Type B pancreatic cell (in vitro differentiated cells): Measurements from ENCODE around the gene TRAF7. TPM values are rescaled to one million over a fixed set of nuclear protein-coding genes. Genes with fewer than 3 reads are reported as not detected.

Experiments used
- DNase-seq: peaks from one replicate; pipeline ENCODE4 v3.0.0; 2021; ENCODE audit warnings: mixed read lengths; ENCODE audit not compliant: unreplicated experiment; ENCODE audit errors: extremely low spot score
- H3K27ac Mint-ChIP-seq: 2 replicates; pipeline ENCODE4 v1.8.0; 2021; ENCODE audit warnings: mild to moderate bottlenecking, mixed read lengths
- H3K27me3 Mint-ChIP-seq: 2 replicates; pipeline ENCODE4 v1.8.0; 2021; ENCODE audit warnings: mixed read lengths
- H3K36me3 Mint-ChIP-seq: 2 replicates; pipeline ENCODE4 v1.8.0; 2021; ENCODE audit warnings: mixed read lengths
- H3K4me1 Mint-ChIP-seq: one replicate; pipeline ENCODE4 v1.8.0; 2021; ENCODE audit warnings: mixed read lengths; ENCODE audit not compliant: unreplicated experiment
- H3K4me3 Mint-ChIP-seq: 2 replicates; pipeline ENCODE4 v1.8.0; 2021; ENCODE audit warnings: mild to moderate bottlenecking, mixed read lengths
- H3K9me3 Mint-ChIP-seq: 2 replicates; pipeline ENCODE4 v1.8.0; 2021; ENCODE audit warnings: mixed read lengths
- total RNA-seq: library from RNA; stranded (reverse); gene quantifications from 2 replicates; pipeline ENCODE4 v1.2.1, GENCODE V29; 2021; ENCODE audit warnings: low replicate concordance
- TF ChIP-seq, protein P1 (sequence below): fragments of 200-600 bp; sonication (generic); conservative IDR thresholded peaks from 2 replicates; pipeline ENCODE4 v1.5.0; 2021; ENCODE audit warnings: antibody characterized with exemption, mild to moderate bottlenecking

The TRAF7 gene
- total RNA-seq, 1 donor from 2014 or later = 71.0 TPM

DNA sequence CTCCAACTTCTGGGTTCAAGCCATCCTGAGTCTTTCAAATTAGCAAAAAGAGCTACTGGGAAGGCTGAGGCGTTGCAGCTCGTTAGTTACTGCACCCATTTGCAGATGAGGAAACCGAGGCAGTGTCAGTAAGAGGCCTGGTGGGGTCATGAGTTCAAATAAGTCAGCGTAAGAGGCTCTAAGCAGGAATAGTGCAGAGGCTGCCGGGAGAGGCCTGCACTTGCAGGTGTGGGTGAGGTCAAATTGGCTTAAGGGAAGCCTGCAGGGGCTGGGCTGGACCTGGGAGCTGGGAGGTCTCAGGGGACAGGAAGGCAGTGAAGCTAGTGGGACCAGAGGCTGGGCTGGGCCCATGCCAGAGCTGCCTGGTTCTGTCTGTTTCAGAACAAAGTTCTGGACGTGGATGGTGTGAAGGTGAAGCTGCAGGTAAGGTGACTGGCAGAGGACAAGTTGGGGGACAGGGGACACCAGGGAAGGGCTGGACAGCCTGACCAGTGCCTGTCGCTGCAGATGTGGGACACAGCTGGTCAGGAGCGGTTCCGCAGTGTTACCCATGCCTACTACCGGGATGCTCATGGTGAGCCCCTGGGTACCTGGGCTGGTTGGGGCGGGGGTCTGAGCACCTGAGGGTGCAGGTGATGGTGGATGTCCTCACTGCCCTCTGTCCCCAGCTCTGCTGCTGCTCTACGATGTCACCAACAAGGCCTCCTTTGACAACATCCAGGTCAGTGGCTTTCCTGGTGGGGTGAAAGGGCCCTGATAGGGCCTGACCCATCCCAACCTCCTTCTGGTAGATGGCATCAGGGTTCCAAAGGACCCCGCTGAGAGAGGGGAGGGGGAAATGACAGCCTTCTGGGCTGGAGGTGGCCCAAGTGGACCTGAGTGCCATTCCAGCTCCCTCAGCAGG lies 4.1 kb upstream of the TRAF7 start:
- Mint-ChIP-seq H3K27me3 (peaks cover 3% of the 10 kb centered on the region), H3K4me1 (peaks cover 14% of the 10 kb centered on the region), H3K27ac (peak overlapping the region; percentile 68), H3K36me3 (peaks cover 4% of the 10 kb centered on the region), H3K9me3 (no peaks in the 10 kb centered on the region), H3K4me3 (peak overlapping the region; percentile 78)
- DNase-seq = no peak
- TF ChIP-seq, protein P1, sequence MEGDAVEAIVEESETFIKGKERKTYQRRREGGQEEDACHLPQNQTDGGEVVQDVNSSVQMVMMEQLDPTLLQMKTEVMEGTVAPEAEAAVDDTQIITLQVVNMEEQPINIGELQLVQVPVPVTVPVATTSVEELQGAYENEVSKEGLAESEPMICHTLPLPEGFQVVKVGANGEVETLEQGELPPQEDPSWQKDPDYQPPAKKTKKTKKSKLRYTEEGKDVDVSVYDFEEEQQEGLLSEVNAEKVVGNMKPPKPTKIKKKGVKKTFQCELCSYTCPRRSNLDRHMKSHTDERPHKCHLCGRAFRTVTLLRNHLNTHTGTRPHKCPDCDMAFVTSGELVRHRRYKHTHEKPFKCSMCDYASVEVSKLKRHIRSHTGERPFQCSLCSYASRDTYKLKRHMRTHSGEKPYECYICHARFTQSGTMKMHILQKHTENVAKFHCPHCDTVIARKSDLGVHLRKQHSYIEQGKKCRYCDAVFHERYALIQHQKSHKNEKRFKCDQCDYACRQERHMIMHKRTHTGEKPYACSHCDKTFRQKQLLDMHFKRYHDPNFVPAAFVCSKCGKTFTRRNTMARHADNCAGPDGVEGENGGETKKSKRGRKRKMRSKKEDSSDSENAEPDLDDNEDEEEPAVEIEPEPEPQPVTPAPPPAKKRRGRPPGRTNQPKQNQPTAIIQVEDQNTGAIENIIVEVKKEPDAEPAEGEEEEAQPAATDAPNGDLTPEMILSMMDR = no peak

DNA sequence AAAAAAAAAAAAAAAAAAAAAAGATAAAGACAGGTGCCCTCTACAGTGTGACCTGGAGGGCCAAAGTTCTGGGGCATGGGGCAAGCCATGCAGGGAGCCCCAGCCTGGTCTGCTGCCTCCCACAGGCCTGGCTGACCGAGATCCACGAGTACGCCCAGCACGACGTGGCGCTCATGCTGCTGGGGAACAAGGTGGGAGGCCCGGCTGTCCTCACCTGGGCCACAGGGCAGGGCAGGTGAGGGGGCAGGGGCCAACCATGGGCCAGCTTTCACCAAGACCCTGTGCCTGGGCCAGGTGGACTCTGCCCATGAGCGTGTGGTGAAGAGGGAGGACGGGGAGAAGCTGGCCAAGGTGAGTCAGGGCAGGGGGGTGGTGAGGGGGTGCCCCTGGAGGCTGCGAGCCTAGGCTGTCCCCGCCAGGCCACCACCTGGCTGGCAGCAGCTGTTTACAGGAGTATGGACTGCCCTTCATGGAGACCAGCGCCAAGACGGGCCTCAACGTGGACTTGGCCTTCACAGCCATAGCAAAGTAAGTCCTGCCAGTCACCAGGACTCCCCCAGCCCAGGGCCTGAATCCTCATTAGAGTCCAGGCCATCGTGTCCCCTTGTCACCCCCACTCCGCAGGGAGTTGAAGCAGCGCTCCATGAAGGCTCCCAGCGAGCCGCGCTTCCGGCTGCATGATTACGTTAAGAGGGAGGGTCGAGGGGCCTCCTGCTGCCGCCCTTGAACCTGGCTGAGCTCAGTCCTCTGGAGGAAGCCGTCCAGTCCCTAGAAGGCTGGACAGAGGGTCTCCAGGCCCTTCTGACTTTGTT lies 2.7 kb upstream of the TRAF7 start:
- Mint-ChIP-seq H3K4me3 (peak overlapping the region; percentile 93), H3K4me1 (peaks cover 25% of the 10 kb centered on the region), H3K27ac (peak overlapping the region; percentile 91), H3K36me3 (peaks cover 4% of the 10 kb centered on the region), H3K27me3 (peaks cover 3% of the 10 kb centered on the region), H3K9me3 (no peaks in the 10 kb centered on the region)
- DNase-seq = no peak
- TF ChIP-seq, protein P1 = no peak

DNA sequence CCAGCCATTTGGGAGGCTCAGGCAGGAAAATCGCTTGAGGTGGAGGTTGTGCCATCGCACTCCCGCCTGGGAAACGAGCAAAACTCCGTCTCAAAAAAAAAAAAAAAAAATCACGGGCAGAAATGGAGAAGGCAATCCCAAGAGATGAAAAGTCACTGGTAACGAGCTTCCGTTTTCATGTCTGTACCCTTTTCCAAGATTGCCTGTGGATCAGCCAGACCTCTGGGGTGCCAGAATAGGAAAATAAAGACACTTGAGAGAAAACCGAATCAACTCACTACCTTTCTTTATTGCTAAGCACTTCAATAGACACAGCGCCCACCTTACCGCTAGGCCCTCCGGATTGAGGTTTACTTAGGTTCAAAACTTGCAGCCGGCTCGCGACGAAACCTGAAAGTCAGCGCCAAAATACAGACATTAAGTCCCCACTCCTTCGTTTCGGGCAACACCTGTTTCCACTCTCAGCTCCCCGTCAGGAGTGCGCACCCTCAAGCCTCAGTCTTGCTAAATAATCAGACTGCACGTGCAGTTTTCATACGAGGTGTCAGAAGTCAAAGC lies 970 bp upstream of the TRAF7 start:
- H3K4me1 Mint-ChIP-seq = peaks cover 25% of the 10 kb centered on the region

DNA sequence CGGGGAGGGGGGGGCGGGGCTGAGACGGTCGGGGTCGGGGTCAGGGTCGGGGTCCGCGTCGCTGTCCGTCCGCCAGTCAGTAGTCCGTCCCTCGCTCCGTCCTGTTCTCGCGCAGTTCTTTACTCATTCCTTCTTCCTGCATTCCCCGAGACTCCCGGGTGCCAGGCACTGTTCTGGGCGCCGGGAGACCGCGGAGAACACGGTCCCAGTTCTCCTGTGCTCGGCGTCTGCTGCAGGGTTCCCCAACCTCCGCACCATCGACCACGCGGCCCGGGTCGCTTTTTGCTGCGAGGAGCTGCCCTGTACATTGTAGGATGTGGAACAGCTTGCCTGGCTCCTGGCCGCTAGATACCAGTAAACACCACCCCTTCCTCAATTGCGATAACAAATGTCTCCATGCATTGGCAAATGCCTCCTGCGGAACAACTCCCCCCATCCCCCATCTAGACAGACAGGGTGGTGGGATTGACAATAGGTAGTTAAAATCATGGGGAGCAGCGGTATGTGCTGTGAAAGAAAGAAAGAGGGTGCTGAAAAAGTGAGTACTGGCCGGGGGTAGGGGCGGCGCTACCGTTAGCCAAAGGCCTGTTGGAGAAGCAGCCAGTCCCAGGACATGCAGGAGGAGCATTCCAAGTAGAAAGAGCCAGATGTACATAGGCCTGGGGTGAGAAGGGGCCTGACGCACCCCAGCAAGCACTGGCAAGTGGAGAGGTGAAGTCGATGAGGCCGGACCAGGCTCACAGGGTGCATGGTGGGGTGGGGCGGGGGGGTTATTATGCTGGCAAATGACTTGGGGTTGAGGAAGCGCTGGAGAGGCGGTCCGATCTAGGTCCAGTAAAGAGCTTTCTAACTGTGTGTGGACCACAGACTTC lies 631 bp downstream of the TRAF7 start:
- TF ChIP-seq, protein P1 = no peak
- Mint-ChIP-seq H3K27me3 (peaks cover 3% of the 10 kb centered on the region), H3K9me3 (no peaks in the 10 kb centered on the region), H3K27ac (peak overlapping the region; percentile 92), H3K36me3 (peaks cover 4% of the 10 kb centered on the region), H3K4me3 (peak overlapping the region; percentile 94), H3K4me1 (peaks cover 22% of the 10 kb centered on the region)
- no peak for DNase-seq

More for the DNA sequence above, 970 bp upstream of the TRAF7 start:
- Mint-ChIP-seq H3K36me3 (peaks cover 4% of the 10 kb centered on the region), H3K9me3 (no peaks in the 10 kb centered on the region), H3K27ac (peak overlapping the region; percentile 91), H3K27me3 (peaks cover 3% of the 10 kb centered on the region), H3K4me3 (peak overlapping the region; percentile 93)
- DNase-seq = no peak
- TF ChIP-seq, protein P1 = no peak

DNA sequence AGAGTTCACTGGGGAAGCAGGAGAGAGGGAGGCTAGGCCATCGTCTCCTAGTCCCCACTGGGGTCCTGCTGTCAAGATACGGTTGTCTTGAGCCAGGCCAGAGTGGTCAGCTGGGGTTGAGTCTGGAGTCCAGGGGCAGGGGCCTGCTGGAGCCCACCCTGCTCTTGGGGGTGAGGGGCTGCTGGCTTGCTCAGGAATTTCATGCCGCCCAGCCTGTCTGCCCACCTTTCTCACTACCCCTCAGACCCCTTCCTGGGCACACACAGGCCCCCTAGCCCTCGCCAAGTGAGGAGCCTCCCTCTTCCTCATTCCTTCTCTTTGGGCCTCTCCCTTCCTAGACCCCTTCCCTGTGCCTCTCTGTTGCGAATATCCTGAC lies 1.3 kb downstream of the TRAF7 start:
- Mint-ChIP-seq H3K4me1 (peaks cover 19% of the 10 kb centered on the region), H3K27ac (peak overlapping the region; percentile 92), H3K9me3 (no peaks in the 10 kb centered on the region), H3K36me3 (peaks cover 4% of the 10 kb centered on the region), H3K4me3 (peak overlapping the region; percentile 94), H3K27me3 (peaks cover 3% of the 10 kb centered on the region)
- TF ChIP-seq, protein P1 = no peak
- DNase-seq = no peak
